ENCODE data around the gene MPRIP. TPM values are rescaled to one million over a fixed set of nuclear protein-coding genes. Genes with fewer than 3 reads are reported as not detected.

MPRIP gene
- total RNA-seq, 1 experiment from 2014 or later, result 132 TPM

GRCh38 chr17:17132746-17133145 lies 90.5 kb downstream of the MPRIP start:
- H3K27ac Mint-ChIP-seq, result peak overlapping the region in 1 of 3 experiments; percentile 68; a peak in 1 of 7 replicates
- H4K20me1 ChIP-seq (ENCODE audit: control insufficient read depth, insufficient read depth, insufficient read length), result no peaks in the 10 kb centered on the region

More at GRCh38 chr17:17132746-17133145, 90.5 kb downstream of the MPRIP start:
- Histone ChIP-seq H3K27ac (ENCODE audit: insufficient read length, low read depth, low read length) (no peak overlapping the region), H3K4me2 (ENCODE audit: insufficient read depth, insufficient read length, low read length) (no peak overlapping the region), H2BK5ac (ENCODE audit: insufficient read length, low read length) (no peak overlapping the region), H2BK20ac (ENCODE audit: low read depth, low read length, poor library complexity, severe bottlenecking) (no peak overlapping the region), H3K79me2 (ENCODE audit: insufficient read depth, low read length) (no peaks in the 10 kb centered on the region), H2AFZ (ENCODE audit: low read length) (no peak overlapping the region), H2BK15ac (ENCODE audit: low read depth, low read length) (no peak overlapping the region), H2AK5ac (ENCODE audit: insufficient read length, low read length) (no peak overlapping the region), H3K4me1 (ENCODE audit: insufficient read depth, low read length) (no peaks in the 10 kb centered on the region), H3K4ac (ENCODE audit: low read depth, low read length) (no peak overlapping the region), H3K56ac (ENCODE audit: insufficient read length, low read depth, low read length) (no peak overlapping the region), H4K8ac (replicated peaks; ENCODE audit: insufficient read length, low read depth, low read length) (no peak overlapping the region), H3K27me3 (ENCODE audit: insufficient read depth, low read length) (no peaks in the 10 kb centered on the region), H3K9me3 (ENCODE audit: control insufficient read depth, low read depth, low read length) (no peaks in the 10 kb centered on the region), H4K91ac (ENCODE audit: insufficient read length, low read depth, low read length) (no peak overlapping the region), H4K5ac (ENCODE audit: insufficient read length, low read depth, low read length) (no peak overlapping the region), H2BK12ac (ENCODE audit: insufficient read length, low read depth, low read length) (no peak overlapping the region), H2BK120ac (ENCODE audit: low read depth, low read length, poor library complexity, severe bottlenecking) (no peak overlapping the region), H3K14ac (ENCODE audit: insufficient read depth, low read length) (no peak overlapping the region), H3K18ac (ENCODE audit: insufficient read length, low read depth, low read length) (no peak overlapping the region), H3K23ac (ENCODE audit: insufficient read length, low read depth, low read length) (no peak overlapping the region), H3K9ac (ENCODE audit: extremely low read depth, insufficient read length, low read length) (no peak overlapping the region), H3K23me2 (ENCODE audit: insufficient read length, low read depth, low read length, poor library complexity, severe bottlenecking) (no peaks in the 10 kb centered on the region), H3T11ph (ENCODE audit: low read length) (no peak overlapping the region), H3K79me1 (ENCODE audit: insufficient read depth, low read depth, low read length, poor library complexity, severe bottlenecking) (no peaks in the 10 kb centered on the region)
- H3K4me3 Mint-ChIP-seq, result no peak overlapping the region
- no peak for DNase-seq
- peaks cover 6 to 29% of the 10 kb centered on the region in 2 experiments for H3K4me1 Mint-ChIP-seq
- no peaks in the 10 kb centered on the region; a peak in 1 of 5 replicates for H3K9me3 Mint-ChIP-seq
- no peak for TF ChIP-seq CTCF (conservative IDR thresholded peaks at IDR 0.05)
- peaks cover 6 to 13% (median 10%) of the 10 kb centered on the region in 3 experiments; a peak in 6 of 7 replicates for H3K36me3 Mint-ChIP-seq (ENCODE audit: insufficient read depth in 1 of 3, low read depth in 3 of 3)
- no peaks in the 10 kb centered on the region for H3K27me3 Mint-ChIP-seq (ENCODE audit: low read depth)
- WGBS (ENCODE audit: extremely low coverage, insufficient read length, low lambda C conversion rate), result no CpG with 5 or more reads among the region's 8 CpGs

All from H9 (cell line).